Osteoblast (primary cell): Measurements from ENCODE around the gene PABPN1. TPM values are rescaled to one million over a fixed set of nuclear protein-coding genes. Genes with fewer than 3 reads are reported as not detected.

Experiments used
- DNase-seq: peaks from one replicate; pipeline ENCODE4 v3.0.0; 2011; ENCODE audit warnings: low spot score, mixed read lengths; ENCODE audit not compliant: insufficient read length; ENCODE audit errors: missing footprints
- H2AFZ ChIP-seq: 2 replicates; pipeline ENCODE4 v1.6.0; 2011; ENCODE audit warnings: mild to moderate bottlenecking, low read length
- H3K27ac ChIP-seq: 2 replicates; pipeline ENCODE4 v1.5.1; 2011; ENCODE audit warnings: mild to moderate bottlenecking, low read depth, low read length, moderate library complexity
- H3K27me3 ChIP-seq: 2 replicates; pipeline ENCODE4 v1.6.0; 2012; ENCODE audit warnings: mild to moderate bottlenecking, control low read depth, inconsistent platforms, low read length, moderate library complexity; ENCODE audit not compliant: insufficient read depth
- H3K36me3 ChIP-seq: 2 replicates; pipeline ENCODE4 v1.5.1; 2011; ENCODE audit warnings: mild to moderate bottlenecking, low read length, control low read depth, moderate library complexity; ENCODE audit not compliant: insufficient read depth
- H3K4me1 ChIP-seq: 2 replicates; pipeline ENCODE4 v1.5.1; 2011; ENCODE audit warnings: mild to moderate bottlenecking, low read length, control low read depth, moderate library complexity; ENCODE audit not compliant: insufficient read depth
- H3K4me2 ChIP-seq: 2 replicates; pipeline ENCODE4 v1.6.0; 2011; ENCODE audit warnings: mild to moderate bottlenecking, low read length; ENCODE audit not compliant: insufficient read depth
- H3K4me3 ChIP-seq: fragments of 200-600 bp; sonication (generic); 3 replicates; pipeline ENCODE4 v1.5.1; 2012; ENCODE audit warnings: mild to moderate bottlenecking, low read length, inconsistent platforms; ENCODE audit not compliant: insufficient read depth
- H3K79me2 ChIP-seq: 2 replicates; pipeline ENCODE4 v1.6.0; 2012; ENCODE audit warnings: mild to moderate bottlenecking, low read length, control low read depth, inconsistent platforms; ENCODE audit not compliant: insufficient read depth
- H3K9me3 ChIP-seq: 2 replicates; pipeline ENCODE4 v1.5.1; 2011; ENCODE audit warnings: low read depth, low read length, control low read depth
- H4K20me1 ChIP-seq: 2 replicates; pipeline ENCODE4 v1.6.0; 2012; ENCODE audit warnings: mild to moderate bottlenecking, low read length, control low read depth; ENCODE audit not compliant: insufficient read depth
- total RNA-seq: library from RNA; depleted of rRNA; stranded (reverse); fragments of >200 nt; gene quantifications from 2 replicates; pipeline ENCODE4 v1.2.3, GENCODE V29; 2012
- TF ChIP-seq, protein P1 (sequence below): IDR thresholded peaks from 2 replicates; pipeline ENCODE4 v1.5.1; 2011; ENCODE audit warnings: mild to moderate bottlenecking, low read depth, low read length, moderate library complexity; ENCODE audit errors: extremely low read depth

Gene PABPN1
- total RNA-seq, 1 donor = 42.3 TPM

DNA sequence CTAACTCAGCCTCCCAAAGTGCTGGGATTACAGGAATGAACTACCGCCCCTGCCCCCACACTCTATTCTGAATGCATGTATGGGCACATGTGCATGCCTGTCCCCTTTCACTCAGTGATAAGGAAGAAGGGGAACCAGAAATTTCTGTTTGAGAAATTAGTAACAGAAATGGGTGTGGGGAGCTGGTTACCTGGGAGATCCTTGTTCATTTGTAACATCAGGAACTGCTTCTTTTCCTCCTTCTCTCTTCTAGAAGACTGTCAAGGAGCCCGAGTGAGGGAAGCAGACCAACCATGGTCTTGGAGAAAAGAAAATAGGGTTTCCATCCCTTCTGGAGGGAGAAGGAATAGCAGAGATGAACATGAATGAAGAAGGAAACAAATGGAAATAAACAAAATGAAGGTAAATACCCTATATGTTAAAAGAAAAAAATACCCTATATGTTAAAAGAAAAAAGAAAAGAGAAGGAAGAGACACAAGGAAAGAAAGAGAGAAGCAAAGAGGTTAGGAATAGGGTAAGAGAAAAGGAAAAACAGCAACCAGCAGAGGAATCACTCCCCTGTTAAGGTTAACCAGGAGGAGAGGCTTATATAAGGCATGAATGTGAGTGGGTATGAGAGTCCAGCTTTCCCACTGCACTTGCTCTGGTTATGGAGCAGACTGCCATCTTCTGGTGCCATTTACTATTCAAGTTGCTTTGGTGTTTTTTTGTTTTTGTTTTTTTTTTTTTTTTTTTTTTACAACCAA lies 21.9 kb upstream of the PABPN1 start:
- H3K4me3 ChIP-seq = peak overlapping the region; percentile 3

DNA sequence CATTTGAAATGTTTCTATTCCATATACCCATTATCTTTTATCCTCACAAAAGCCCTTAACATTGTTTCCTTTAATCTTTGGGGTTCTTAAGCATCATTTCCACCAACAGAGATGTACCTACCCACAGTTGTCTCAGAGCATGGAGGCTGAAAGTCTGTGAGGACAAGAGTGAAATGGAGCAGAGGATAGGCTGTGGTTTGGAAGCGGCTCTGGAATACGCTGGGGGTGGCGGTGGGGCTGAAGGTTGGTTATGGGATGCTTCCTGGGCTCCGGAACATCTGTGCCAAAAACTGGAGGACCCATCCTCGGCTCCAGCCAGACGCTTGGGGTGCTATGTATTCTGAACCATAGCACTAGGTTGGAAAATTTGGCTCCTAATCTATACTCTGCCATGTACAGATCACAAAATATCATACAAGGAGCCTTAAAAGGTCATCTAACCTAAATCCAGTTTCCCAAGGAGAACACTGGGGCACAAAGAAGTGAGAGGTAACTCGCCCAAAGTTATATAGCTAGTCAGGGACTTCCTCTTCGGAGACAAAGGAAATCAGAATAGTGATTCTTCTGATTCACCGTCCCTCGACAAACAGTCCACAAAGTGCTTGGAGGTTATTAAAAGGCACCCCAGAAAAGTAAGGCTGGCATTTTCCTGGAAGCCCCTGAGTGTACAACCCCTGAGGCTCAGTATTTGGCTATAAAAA lies 21.1 kb upstream of the PABPN1 start:
- Histone ChIP-seq H3K79me2 (peaks cover 5% of the 10 kb centered on the region), H3K9me3 (no peaks in the 10 kb centered on the region), H3K27me3 (no peaks in the 10 kb centered on the region), H3K36me3 (no peaks in the 10 kb centered on the region), H4K20me1 (no peaks in the 10 kb centered on the region), H3K4me1 (peaks cover 38% of the 10 kb centered on the region), H3K27ac (peak overlapping the region; percentile 90), H3K4me2 (peak overlapping the region; percentile 89), H2AFZ (peak overlapping the region; percentile 75), H3K4me3 (peak overlapping the region; percentile 80)
- DNase-seq = no peak
- TF ChIP-seq, protein P1, sequence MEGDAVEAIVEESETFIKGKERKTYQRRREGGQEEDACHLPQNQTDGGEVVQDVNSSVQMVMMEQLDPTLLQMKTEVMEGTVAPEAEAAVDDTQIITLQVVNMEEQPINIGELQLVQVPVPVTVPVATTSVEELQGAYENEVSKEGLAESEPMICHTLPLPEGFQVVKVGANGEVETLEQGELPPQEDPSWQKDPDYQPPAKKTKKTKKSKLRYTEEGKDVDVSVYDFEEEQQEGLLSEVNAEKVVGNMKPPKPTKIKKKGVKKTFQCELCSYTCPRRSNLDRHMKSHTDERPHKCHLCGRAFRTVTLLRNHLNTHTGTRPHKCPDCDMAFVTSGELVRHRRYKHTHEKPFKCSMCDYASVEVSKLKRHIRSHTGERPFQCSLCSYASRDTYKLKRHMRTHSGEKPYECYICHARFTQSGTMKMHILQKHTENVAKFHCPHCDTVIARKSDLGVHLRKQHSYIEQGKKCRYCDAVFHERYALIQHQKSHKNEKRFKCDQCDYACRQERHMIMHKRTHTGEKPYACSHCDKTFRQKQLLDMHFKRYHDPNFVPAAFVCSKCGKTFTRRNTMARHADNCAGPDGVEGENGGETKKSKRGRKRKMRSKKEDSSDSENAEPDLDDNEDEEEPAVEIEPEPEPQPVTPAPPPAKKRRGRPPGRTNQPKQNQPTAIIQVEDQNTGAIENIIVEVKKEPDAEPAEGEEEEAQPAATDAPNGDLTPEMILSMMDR = no peak

More for the DNA sequence above, 21.9 kb upstream of the PABPN1 start:
- TF ChIP-seq, protein P1 = peak; percentile 49
- Histone ChIP-seq H3K79me2 (peaks cover 5% of the 10 kb centered on the region), H3K4me1 (peaks cover 38% of the 10 kb centered on the region), H3K27me3 (no peaks in the 10 kb centered on the region), H3K27ac (peak overlapping the region; percentile 90), H3K9me3 (no peaks in the 10 kb centered on the region), H2AFZ (no peak overlapping the region), H3K4me2 (peak overlapping the region; percentile 89), H4K20me1 (no peaks in the 10 kb centered on the region), H3K36me3 (no peaks in the 10 kb centered on the region)
- no peak for DNase-seq

DNA sequence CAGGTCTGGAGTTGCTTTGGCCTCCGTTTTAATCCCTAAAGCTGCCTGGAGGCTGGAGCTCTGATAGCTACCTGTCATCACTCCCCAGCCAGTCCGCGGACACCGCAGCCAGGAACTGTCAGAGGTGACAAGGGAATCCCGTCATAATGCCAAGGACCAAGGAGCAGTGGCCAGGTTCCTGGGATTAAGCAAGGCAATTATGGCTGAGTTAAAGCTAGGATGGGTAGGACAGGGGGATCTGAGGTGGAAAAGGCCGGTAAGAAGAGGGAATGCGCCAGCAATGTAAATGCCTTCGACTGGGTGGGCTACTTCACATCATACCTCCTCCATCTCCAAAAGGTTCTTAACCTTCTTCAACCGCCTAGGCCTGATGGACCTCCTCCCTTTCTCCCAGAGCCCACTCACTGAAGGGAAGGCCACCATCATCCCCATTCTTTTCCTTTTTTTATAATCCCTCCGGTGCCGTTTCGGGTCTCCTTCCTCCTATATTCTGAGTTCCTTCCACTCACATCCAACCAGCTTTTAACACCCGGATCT lies 20.5 kb upstream of the PABPN1 start:
- Histone ChIP-seq H3K27me3 (no peaks in the 10 kb centered on the region), H4K20me1 (no peaks in the 10 kb centered on the region), H3K4me1 (peaks cover 39% of the 10 kb centered on the region), H3K9me3 (no peaks in the 10 kb centered on the region), H3K4me2 (peak overlapping the region; percentile 89), H3K36me3 (no peaks in the 10 kb centered on the region), H3K4me3 (peak overlapping the region; percentile 80), H3K27ac (peak overlapping the region; percentile 90), H2AFZ (peak overlapping the region; percentile 75), H3K79me2 (peaks cover 5% of the 10 kb centered on the region)
- no peak for DNase-seq
- TF ChIP-seq, protein P1 = no peak
